Measurements from ENCODE around the gene ZFYVE21.

The ZFYVE21 gene

GRCh38 chr14:103763730-103764488 is 48.3 kb downstream of the ZFYVE21 start:
- TF ChIP-seq CTCF (conservative IDR thresholded peaks at IDR 0.05; ENCODE audit: low read depth, low read length), result no peak
- no peak for DNase-seq (ENCODE audit: low read depth)

GRCh38 chr14:103765526-103765925 is 49.9 kb downstream of the ZFYVE21 start:
- H3K4me3 ChIP-seq (ENCODE audit: low read depth, low read length), result no peak overlapping the region
- no peak for DNase-seq (ENCODE audit: low read depth)
- no peak for TF ChIP-seq CTCF (conservative IDR thresholded peaks at IDR 0.05; ENCODE audit: low read depth, low read length)

More at GRCh38 chr14:103763730-103764488, 48.3 kb downstream of the ZFYVE21 start:
- H3K4me3 ChIP-seq (ENCODE audit: low read depth, low read length), result no peak overlapping the region

GRCh38 chr14:103767336-103767894 is 51.8 kb downstream of the ZFYVE21 start:
- no peak for DNase-seq (ENCODE audit: low read depth)
- no peak for TF ChIP-seq CTCF (conservative IDR thresholded peaks at IDR 0.05; ENCODE audit: low read depth, low read length)

GRCh38 chr14:103770500-103770899 is 54.9 kb downstream of the ZFYVE21 start:
- no peak for DNase-seq (ENCODE audit: low read depth)
- TF ChIP-seq CTCF (conservative IDR thresholded peaks at IDR 0.05; ENCODE audit: low read depth, low read length), result no peak
- H3K4me3 ChIP-seq (ENCODE audit: low read depth, low read length), result no peak overlapping the region

More at GRCh38 chr14:103767336-103767894, 51.8 kb downstream of the ZFYVE21 start:
- no peak overlapping the region for H3K4me3 ChIP-seq (ENCODE audit: low read depth, low read length)

- TF ChIP-seq CTCF (conservative IDR thresholded peaks at IDR 0.05; ENCODE audit: low read depth, low read length), result peak; percentile 13
- DNase-seq (ENCODE audit: low read depth), result no peak
- no peak overlapping the region for H3K4me3 ChIP-seq (ENCODE audit: low read depth, low read length)
Observed at GRCh38 chr14:103770902-103771301, 55.3 kb downstream of the ZFYVE21 start.

- no peak overlapping the region for H3K4me3 ChIP-seq (ENCODE audit: low read depth, low read length)
- no peak for TF ChIP-seq CTCF (conservative IDR thresholded peaks at IDR 0.05; ENCODE audit: low read depth, low read length)
- no peak for DNase-seq (ENCODE audit: low read depth)
Observed at GRCh38 chr14:103772078-103772712, 56.6 kb downstream of the ZFYVE21 start.

All from choroid plexus epithelial cell (primary cell).